Measurements from ENCODE around the gene MIPEP.
"Not testable (repeated sequence)": the region's sequence is repeated elsewhere in the genome, so short reads cannot be mapped to it uniquely, and the experiment has no call there.

Gene MIPEP

DNA sequence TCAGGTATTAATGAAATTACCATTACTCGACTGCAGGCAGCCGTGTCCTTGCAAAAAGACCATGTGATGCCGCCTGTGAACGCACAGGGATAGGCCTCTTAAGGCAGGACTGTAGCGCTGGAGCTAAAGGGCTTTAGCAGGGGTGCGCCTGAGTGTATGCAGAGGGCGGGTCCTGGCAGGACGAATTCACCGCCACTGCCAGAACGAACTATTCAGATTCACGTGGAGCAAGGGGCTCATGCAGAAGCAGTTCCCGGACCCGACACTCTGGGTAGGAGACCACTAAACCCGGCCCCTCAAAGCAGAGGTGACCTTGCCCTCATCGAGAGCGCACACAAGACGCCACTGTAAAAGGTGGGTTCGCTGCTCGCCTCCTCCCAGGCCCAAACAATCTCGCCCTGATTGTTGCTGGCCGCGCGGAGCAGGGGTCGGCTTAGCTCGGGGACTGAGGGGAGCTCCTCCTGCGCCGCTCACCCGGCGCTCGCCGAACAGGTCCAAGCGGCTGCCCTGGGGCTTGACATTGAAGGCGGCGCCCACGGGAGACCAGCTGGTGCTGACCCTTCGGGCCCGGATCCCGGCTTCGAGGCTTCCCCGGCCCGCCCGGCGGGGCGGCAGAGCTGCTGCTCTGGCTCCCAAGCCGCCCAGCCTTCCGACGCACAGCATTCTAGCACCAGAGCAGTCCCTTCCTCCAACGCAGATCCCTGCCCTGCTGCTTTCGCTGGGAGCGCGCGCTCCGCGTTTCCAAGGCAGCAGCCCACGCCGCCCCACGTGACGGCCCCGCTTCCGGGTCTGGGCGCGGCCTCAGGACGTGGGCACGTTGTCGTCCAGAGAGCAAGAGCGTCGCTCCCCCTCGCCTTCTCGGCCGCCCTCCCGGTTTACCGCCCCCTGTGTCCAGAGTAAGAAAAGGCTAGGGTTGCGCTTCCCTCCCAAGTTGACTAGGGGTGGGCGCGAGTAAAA, at the start of gene MIPEP:
Gene MIPEP, minus strand, starts transcription at position 743 of the 957 bp plus-strand sequence. Its CDS starts 80 bp downstream, at position 663.
- DNase-seq = peak; percentile 73 to 81 (median 79)

DNA sequence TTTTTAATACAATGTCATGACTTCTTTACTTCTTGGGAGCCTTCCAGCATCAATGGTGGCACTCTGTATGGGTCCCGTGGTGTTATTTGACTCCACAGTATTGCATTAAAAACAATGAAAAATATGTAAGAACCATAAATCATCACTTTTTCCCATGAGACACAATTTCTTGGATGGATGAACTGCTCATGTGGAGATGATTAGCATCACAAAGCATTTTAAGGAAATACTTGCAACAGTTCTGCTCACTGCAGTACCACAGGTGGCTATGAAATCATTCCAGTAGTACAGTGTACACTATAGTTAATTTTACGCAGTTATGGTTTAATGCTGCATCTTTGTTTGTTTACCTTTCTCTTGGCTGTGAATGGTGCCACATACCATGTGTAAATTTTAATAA, 45.3 kb upstream of the MIPEP start:
- DNase-seq = no peak

DNA sequence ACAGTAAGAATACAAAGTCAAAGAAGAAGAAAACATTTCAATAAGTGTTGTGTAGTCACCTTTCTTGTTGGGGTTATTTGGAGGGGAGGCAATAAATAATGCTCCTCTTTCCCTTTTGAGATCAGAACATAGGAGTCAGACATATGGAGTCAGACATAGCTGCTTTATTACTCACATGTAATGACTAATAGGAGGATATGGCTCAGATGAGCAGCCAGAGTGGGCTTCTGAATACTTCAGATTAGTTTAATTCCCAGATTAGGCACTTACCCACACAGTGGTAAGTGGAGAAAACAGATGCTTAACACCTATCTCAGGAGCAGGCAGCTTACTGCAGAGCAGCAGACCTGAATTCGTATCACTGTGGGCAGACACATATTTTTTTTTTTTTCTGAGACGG, 39.8 kb upstream of the MIPEP start:
- no peak for DNase-seq

DNA sequence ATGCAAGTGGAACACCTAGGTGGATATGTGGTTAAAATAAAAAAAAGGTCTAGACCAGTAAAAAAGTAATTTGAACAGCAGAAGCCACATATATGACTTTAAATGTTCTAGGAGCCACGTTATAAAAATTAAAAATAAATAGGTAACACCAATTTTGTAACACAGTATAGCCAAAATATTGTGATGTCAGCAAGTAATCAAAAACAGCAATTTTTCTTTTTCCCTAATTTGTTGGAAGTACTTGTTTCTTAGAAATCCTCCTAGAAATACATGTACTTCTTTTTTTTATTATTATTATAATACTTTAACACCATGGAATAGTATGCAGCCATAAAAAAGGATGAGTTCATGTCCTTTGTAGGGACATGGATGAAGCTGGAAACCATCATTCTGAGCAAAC, 33.8 kb upstream of the MIPEP start:
- no peak for DNase-seq

DNA sequence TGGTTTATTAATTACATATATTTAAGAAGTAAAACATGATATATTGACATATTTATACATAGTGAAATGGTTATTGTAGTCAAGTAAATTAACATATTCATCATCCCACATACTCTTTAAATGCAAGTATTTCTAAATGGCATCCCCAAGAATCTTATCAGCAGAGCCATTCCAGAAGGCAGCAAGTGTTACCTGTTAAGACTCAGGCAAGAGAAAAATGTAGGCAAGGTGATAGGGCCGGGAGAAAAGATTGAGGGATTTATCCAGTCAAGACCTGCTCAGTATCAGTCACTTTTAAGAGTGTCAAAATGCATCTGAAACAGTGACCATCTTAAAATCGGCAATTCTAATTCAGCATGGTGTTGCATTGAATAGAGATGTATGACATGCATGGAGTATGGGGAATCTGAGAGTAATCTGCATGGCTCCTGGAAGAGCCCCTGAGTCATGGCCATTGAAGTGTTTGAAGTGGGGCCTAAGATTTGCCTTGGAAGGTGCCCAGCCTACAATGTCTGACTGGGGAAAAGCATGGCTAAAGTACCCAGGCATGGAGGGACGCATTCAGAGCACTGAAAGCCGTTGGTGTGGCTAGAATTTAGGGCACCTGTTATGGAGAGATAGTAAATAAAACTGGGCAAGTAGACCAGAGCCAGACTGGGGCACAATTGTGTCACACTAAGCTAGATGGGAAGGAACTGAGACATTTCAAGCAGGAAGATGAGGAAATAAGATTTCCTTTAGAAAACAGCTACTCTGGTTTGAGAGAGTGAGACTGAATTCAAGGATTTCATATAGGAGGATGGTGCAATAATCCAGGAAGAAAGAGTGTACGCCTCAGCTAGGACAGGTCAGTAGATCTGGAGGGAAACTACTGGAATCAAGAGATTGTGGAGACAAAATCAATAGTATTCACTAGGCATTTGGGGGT, 33.1 kb upstream of the MIPEP start:
- DNase-seq = no peak

DNA sequence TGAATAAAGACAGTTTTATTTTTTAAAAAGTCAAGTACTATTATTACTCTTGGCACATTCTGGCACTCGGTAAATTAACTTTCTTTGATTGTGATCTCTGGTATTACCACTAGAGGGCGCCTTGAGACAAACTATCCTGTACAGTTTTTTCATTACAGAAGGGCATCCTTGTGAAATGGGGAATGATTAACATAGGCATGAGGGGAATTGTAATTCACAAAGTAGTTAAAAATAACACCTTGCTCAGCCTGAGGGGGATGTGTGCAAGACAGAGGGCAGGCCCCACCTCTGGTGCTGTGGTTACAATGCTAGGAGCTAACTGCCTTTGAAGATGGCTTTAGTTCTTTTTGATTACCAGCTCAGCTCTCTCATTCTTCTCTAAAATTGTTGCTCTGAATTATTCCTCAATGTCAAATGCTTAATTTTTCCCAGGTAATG, 32.3 kb upstream of the MIPEP start:
- no peak for DNase-seq

DNA sequence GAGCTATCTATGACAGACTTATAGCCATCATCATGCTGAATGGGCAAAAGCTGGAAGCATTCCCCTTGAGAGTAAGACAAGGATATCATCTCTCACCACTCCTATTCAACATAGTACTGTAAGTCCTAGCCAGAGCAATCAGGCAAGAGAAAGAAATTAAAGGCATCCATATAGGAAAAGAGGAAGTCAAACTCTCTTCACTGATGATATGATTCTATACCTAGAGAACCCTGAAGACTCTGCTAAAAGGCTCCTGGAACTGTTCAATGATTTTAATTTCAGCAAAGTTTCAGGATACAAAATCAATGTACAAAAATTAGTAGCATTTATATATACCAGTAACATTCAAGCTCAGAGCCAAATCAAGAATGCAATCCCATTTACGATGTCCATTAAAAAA, 29.8 kb upstream of the MIPEP start:
- DNase-seq = no peak

DNA sequence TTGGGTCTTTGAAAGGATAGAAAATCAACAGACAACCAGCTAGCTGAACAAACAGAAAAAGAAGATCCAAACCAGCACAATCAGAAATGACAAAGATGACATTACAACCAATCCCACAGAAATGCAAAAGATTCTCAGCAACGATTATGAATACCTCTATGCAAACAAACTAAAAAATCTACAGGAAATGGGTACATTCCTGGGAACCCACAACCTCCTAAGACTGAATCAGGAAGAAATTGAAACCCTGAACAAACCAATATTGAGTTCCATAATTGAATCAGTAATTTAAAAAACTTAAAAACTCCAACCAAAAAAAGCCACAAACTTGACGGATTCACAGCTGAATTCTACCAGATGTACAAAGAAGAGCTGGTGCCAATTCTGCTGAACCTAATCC, 29.0 kb upstream of the MIPEP start:
- no peak for DNase-seq

DNA sequence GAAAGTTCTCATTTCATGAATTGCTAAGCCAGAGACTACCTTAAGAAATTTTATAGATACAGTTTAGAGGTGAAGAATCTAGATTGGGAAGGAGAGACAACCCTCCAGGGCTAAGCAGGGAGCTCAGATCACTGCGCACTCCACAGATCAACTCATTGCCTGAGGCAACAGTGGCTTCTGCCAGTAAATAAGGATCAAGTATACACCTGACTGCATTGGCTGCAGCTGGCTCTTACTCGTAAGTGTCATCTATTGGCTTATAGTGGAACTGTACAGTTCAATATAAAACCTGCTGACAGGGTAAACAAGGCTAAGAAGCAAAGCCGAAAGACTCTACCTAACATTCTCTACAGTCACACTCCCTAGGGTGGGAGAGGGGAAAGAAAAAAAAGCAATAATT, 26.1 kb upstream of the MIPEP start:
- DNase-seq = no peak

DNA sequence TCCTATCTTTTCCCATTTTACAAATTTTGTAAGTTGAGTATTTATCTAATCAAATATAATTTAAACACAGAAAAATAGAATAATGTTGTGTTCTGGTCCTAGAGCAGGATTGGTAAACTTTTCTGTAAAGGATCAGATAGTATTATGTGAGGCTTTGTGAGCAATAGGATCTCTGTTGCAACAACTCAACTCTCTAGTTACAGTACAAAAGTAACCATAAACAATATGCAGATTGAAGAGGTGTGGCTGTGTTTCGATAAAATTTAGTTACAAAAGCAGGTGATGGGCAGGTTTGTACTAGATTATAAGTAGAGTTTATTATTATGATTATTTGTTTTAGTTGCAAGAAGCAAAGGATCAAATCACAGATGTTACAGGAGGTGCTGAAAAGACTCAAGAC, 23.3 kb upstream of the MIPEP start:
- no peak for DNase-seq

DNA sequence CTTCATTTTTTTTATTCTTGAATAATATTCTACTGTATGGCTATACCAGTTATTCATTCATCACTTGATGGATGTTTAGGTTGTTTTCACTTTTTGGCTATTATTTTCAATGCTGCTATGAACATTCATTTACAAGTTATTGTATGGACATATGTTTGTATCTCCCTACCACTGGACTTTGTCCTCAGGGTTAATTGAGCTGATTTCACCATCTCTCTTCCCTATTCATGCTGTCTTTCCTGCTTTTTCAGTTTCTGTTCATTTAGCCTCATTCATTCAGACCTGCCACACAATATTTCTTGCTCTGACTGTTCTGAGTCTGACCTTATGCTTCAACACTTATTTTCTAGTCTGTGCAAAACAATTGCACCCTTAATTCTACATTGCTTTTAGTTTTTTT, 20.4 kb upstream of the MIPEP start:
- no peak for DNase-seq

DNA sequence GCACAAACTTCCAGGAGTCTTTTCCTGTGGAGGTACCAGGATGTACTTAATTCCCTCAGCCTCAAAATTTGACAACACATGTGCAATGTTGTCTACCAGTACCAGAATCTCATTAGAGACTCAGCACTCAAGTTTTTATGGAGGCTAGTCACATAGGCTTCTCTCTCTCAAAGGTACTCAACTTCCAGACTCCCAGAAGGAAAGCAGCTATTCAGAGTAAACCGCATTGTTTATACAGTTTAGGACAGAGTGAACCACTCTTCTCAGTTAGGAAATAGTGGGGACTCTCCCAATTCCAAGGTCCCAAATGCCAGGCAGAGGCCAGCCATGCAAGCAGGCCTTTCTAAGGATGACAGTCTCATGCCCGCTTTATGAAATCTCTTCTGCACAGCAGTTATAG, 16.6 kb upstream of the MIPEP start:
- DNase-seq = no peak

DNA sequence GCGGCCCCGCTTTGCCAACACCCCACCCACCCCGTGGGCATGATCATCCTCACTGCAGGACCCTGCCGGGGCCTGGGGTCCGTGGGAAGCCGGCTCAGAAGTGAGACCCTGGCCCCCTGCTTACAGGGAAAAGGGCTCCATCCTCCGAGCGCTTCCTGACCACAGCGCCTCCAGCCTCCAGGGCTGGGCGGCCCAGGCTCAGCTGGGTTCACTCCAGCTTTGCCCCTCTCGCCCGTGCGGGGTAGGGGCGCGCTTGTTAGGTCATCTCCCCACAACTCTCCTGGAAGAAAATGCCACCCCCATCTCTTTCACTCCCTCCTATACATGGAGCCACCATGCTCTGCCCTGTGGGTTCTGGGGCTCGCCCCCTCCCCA, 14.7 kb upstream of the MIPEP start:
- no peak for DNase-seq

DNA sequence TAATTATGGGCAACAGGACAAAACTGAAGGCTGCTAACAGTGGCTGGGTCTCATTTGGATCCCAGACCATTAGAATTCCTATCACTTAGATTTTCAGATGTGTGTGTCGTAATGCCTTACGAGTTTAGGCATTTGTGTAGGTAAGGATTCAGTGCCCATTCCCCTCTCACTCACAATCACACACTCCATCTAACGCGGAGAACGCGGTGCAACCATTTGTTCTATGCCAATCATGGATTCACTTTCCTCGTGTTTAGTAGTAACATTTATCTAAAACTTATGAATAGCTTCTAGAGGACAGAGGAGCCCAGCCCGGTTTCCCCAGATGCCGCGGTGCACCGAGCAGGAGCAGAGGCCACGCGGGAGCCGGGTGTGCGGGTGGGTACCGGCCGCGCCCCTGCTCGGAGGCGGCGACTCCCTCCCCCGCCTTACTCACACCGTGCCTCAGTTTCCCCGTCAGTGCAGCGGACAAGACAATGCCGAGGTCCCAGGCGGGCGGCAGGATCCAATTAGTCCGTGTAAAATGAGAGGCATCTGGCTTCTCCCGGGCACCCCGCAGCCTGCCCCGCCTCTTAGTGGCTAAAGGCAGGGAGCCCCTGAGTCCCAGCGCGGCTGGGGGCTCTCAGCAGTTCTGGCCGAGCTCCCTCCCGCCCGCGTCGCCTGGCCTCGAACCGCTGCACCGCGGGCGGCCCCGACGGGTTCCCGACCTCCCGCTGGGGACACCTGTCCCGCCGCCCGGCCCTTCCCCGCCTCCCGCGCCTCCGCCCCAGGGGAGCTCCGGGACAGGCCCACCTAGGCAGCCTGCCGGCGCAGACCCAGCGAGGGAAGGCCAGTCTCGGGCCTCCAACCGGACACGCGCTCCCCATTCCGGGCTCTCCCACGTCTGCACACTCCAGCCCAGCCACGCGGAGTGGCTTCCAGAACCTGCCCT, 14.0 kb upstream of the MIPEP start:
- no peak for DNase-seq

DNA sequence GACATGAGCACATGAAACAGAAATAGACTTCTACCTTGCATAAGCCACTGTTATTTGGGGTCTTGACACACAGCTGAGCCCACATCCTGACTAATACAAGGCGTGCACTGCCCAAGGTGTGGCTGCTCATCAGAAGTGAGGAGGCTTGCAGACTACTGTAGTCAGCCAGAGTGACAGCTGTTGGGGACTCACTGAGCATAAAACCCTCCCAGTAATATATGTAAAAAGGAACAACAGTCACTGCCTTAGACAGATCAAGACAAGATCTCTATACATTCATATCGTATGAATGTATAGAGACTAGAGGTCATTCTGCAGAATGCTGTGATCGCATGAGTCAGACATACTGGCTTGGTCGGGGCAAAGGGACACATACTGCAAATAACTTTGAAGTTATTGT, 12.2 kb upstream of the MIPEP start:
- no peak for DNase-seq

DNA sequence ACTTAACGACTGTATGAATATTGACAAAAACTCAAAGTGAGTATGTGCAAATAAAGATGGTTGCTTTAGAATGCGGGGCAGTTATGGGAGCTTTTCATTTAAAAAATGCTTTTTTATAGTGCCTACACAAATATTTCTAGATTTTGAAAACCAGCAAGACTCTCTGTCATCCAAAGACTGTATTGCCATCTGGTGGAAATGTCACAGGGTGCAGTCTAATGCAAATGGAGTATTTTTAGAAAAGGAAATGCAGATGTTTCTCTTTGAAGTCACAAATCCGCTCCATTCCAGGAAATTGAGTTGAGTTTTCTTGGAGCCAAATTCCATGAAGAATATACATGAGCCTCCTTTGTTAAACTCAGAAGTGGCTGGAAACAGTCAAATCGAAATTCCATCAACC, 10.4 kb upstream of the MIPEP start:
- peak in 1 of 4 experiments; percentile 7 for DNase-seq

DNA sequence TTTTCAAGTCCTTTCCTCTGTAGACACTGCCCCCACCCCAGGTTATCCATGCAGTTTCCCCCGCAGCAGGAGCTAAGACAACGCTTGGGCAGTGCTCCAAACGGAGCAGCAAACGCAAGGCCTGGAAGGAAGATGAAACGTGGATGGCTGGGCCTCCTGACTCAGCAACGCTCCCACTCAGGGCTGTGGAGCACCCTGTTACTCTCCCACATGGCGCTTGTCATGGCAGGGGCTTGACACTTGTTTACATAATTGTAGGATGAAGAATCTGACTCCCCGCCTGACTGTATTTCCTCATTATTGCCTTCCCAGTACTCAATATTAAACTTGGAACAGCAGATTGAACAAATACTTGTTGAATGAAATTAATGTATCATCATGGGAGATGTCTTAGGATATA, 8.9 kb upstream of the MIPEP start:
- DNase-seq = no peak

DNA sequence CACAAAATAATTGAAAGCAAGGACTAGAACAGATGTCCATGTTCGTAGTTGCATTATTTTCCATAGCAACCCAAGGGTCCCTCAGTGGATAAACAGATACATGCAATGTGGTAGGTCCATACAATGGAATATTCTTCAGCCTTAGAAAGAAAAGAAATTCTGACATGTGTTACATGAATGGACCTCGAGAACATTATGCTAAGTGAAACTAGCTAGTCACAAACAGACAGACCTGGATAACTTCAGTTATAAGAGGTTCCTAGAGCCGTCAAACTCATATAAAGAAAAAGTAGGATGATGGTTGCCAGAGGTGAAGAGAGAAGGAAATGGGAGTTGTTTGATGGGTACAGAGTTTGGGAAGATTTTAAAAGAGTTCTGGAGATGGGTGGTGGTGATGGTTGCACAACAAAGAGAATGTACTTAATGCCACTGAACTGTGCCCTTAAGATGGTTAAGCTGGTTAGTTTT, 8.3 kb upstream of the MIPEP start, which contains the start of gene C1QTNF9B:
Gene C1QTNF9B, minus strand, starts transcription at position 51 of the 468 bp plus-strand sequence.
- not testable (repeated sequence) for DNase-seq

DNA sequence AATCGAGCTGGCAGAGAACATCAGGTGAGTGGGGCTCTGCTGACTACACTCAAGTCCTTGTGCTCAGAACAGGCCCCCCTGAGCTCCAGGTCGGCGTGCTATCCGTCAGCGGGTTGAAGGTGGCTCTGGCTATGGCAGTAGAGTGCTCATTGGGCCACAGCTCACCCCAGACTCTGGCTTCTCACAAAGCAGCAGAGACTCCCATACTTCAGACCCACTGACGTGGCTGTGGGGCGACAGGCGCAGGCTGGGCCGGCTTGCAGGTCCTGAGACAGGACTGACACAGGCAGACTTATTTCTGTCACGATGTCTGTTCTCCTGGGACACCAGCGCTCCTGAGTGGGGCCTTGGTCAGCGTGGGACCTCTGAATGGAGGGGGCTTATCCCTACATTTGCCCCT, 5.5 kb upstream of the MIPEP start:
- DNase-seq = not testable (repeated sequence)

DNA sequence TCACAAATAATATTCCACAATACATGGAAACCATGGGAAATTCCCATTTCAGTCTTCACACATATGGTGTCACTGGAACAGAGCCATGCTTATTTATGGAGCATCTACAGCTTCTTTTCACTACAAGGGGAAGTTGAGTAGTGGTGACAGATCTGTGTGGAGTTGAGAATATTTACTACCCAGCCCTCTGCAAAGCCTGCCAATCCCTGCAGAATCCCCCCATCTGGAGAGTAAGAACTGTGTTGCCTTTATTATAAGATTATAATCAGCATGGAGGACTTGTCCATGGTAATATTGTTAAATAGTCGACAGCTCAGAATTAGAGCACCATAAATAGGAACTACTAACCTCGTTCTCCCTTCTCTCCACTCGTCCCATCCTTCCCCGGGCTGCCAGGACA, 4.6 kb upstream of the MIPEP start:
- not testable (repeated sequence) for DNase-seq

DNA sequence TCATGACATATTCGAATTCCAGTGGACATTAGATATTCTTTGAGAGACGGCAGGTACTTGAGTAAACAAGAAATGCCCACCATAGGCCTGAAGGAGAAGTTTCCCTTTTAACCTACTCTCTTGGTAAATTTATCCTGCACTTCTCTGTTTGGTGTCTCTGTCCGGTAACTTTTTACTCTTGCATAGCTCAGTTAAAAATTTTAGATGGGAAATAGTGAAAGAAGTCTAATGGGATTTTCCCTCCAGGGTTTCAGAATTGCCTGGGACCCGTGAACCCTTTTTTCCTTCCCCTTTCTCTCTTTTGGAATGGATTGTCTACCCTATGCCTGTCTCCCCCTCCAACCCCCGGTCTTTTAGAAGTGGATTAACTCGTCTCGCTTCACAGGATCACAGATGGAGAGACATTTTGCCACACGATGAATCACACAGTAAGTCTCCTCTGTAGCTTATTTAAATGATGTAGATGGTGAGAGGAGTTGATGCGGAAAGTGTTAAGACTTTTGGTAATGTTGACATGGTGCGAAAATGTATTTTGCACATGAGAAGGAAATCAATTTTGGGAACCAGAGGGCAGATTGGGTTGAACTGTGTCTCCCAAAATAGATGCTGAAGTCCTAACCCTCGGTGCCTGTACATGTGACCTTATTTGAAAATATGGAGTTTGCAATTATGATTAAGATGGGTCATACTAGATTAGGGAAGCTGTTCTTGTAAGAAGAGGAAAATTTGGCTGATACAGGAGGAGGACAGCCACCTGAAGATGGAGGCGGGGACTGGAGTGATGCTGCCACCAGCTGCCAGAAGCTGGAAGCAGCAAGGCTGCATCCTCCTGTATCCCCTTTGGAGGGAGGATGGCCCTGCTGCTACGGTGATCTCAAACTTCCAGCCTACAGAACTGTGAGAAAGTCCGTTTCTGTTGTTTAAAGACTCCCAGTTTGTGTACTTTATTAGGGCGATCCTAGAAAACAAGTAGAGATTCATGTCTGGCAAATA, 711 bp upstream of the MIPEP start:
- DNase-seq = no peak
